Renal pelvis (tissue), 12 donors: ENCODE data around the gene UNC13B. TPM values are rescaled to one million over a fixed set of nuclear protein-coding genes. Genes with fewer than 3 reads are reported as not detected.
"Not testable (repeated sequence)": the region's sequence is repeated elsewhere in the genome, so short reads cannot be mapped to it uniquely, and the experiment has no call there.

ENCODE experiments used
- DNase-seq: peaks from one replicate; pipeline ENCODE4 v3.0.0-alpha.2; 2013
- long read RNA-seq, 16 experiments: transcript quantifications; one replicate each; lab custom pipeline, GENCODE V29; 2026
- polyA plus RNA-seq, 3 donors: library from polyadenylated mRNA; unstranded; fragments of 120-200 nt; gene quantifications; one replicate each; pipeline ENCODE4 v1.2.1, GENCODE V29; 2013; ENCODE audit not compliant: insufficient read length in 3 of 3

UNC13B gene
- polyA plus RNA-seq, result 10 to 100 TPM; 26.4 to 30.7 (median 27.7) TPM
- long read RNA-seq, donor 1, partial matches to known transcripts, result 5 of 5 reads
- long read RNA-seq, donor 1, other reads (novel, unspliced or antisense), result 0 of 5 reads
- long read RNA-seq, donor 2, full-length matches to known transcripts, result 1 of 18 reads
- long read RNA-seq, donor 2, partial matches to known transcripts, result 17 of 18 reads
- long read RNA-seq, donor 2, other reads (novel, unspliced or antisense), result 0 of 18 reads
- long read RNA-seq, donor 3, partial matches to known transcripts, result 15 of 15 reads
- long read RNA-seq, donor 3, other reads (novel, unspliced or antisense), result 0 of 15 reads
- long read RNA-seq, donor 4, partial matches to known transcripts, result 18 of 18 reads
- long read RNA-seq, donor 4, other reads (novel, unspliced or antisense), result 0 of 18 reads
- long read RNA-seq, donor 5, result 0 reads
- long read RNA-seq, donor 6, result 0 reads
- long read RNA-seq, donor 7, result 0 reads
- long read RNA-seq, donor 8, result 0 reads
- long read RNA-seq, donor 9, partial matches to known transcripts, result 5 of 5 reads
- long read RNA-seq, donor 9, other reads (novel, unspliced or antisense), result 0 of 5 reads
- long read RNA-seq, donor 10, result 0 reads
- long read RNA-seq, donor 11, result 0 reads
- long read RNA-seq, donor 12, partial matches to known transcripts, result 9 of 9 reads
- long read RNA-seq, donor 12, other reads (novel, unspliced or antisense), result 0 of 9 reads
- long read RNA-seq, donor 13, partial matches to known transcripts, result 5 of 5 reads
- long read RNA-seq, donor 13, other reads (novel, unspliced or antisense), result 0 of 5 reads
- long read RNA-seq, donor 14, result 0 reads
- long read RNA-seq, donor 15, result 0 reads
- long read RNA-seq, donor 16, result 0 reads

DNA sequence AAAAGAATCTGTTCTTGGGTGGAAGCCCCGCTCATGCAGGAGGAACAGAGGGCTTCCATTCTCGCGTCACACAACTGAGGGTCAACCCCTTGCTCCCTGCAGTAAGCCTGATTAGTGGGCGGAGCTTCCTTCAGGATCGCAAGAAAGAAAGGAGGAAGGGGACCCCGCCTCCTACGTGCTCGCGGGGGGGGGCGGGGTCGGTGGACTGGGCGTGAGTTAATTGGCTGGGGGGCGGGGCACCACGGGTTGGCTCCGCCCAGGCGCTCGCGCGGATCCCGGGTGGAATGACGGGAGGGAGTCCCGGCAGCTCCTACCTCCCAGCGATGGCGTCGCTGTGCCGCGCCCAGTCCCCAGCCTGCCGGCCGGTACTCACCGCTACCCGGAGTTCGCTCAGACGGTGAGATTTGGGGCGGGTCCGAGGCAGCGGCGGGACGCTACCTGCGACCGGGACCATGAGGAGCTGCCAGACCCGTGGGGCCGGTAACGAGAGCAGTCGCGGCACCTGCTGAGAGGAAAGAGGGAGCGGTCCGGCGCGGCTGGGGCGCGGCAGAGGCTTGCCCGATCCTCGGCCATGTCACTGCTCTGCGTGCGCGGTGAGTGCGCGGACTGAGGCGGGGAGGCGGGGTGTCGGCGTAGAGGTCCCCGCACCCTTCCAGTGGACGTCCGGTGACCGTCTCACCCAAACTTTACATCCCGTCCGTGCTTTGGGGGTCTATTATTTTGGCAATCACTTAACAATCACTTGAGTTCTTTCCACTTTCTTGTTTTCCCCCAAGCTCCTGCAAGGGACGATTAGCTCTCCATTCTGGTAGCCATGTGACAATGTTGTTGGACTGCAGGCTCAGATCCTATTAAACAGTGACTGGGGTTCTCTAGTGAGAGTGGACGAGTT is at the start of gene UNC13B:
TSS of gene UNC13B (plus strand) at position 297 of the 892 bp plus-strand sequence. CDS start at position 572, 275 bp downstream.
- DNase-seq, result peak; percentile 95

- DNase-seq, result no peak
Measured at GRCh38 chr9:35112257-35113020, 49.4 kb upstream of the UNC13B start.

GRCh38 chr9:35114113-35114839 is 47.5 kb upstream of the UNC13B start:
- DNase-seq, result peak; percentile 85

GRCh38 chr9:35114840-35115628 is 46.8 kb upstream of the UNC13B start:
- no peak for DNase-seq

- DNase-seq, result peak; percentile 98
Measured at GRCh38 chr9:35115680-35116538, 45.9 kb upstream of the UNC13B start, which contains the start of gene ATOSB. TSS of gene ATOSB (minus strand) at chr9:35115862. CDS start at chr9:35108274, 7,588 bp downstream.

- DNase-seq, result no peak
Measured at GRCh38 chr9:35116539-35116897, 45.3 kb upstream of the UNC13B start.

DNA sequence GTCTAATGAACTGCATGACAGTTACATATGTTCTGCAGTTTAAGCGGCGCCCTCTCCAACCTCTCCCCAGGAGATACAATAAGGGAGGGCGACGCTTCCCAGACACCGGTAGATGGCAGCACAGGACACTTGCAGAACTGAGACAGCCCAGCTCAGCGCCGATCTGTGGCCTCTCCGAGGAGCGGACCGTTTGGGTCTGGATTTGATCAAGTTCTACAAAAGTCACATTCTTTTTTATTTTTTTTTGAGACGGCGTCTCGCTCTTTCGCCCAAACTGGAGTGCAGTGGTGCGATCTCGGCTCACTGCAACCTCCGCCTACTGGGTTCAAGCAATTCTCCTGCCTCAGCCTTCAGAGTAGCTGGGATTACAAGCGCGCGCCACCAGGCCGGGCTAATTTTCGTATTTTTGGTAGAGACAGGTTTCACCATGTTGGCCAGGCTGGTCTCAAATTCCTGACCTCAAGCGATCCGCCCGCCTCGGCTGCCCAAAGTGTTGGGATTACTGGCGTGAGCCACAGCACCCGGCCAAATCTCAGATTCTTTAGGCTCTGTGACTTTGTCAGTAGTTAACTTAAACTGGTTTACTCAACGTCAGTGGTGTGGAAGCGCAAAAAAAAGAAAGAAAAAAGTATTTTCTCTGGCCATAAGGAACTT is 44.8 kb upstream of the UNC13B start:
- DNase-seq, result peak; percentile 94

DNA sequence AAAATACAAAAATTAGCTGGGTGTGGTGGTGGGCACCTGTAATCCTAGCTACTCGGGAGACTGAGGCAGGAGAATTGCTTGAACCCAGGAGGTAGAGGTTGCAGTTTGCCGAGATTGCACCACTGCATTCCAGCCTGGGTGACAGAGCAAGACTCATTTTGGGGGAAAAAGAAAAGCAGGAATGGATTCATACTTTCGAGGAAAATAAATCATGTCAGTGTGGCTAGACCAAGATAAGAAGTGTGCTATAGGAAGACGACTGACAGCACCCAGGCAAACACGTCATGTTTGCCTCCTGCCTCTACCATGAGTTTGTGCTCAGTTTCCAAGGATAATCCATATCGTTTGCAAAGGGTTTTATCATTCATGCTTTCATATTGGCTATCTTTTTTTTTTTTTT is 26.9 kb upstream of the UNC13B start:
- no peak for DNase-seq

- no peak for DNase-seq
Measured at GRCh38 chr9:35135988-35136387, 25.8 kb upstream of the UNC13B start.

GRCh38 chr9:35136866-35137265 is 24.9 kb upstream of the UNC13B start:
- DNase-seq, result no peak

DNA sequence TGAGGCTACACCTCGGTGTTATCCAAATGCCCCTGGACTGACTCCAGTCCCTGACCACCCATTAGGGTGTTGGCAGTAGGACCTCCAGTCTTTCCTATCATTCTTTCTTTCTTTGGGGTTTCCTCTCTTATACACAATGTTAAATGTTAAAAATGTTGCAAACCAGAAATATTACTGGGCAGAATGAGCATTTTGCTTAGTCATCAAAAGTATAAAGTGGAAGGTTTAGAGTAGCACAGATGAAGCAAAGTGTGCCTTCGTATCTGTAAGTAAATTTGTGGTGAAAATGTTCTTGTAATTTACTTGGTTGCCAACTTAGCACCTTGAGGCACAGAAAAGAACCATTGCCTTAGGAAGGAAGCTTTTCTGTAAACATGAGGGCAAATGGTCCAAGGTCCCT is 21.7 kb upstream of the UNC13B start:
- DNase-seq, result no peak

GRCh38 chr9:35142037-35142436 is 19.8 kb upstream of the UNC13B start:
- no peak for DNase-seq

GRCh38 chr9:35147941-35148563 is 13.8 kb upstream of the UNC13B start:
- DNase-seq, result not testable (repeated sequence)

DNA sequence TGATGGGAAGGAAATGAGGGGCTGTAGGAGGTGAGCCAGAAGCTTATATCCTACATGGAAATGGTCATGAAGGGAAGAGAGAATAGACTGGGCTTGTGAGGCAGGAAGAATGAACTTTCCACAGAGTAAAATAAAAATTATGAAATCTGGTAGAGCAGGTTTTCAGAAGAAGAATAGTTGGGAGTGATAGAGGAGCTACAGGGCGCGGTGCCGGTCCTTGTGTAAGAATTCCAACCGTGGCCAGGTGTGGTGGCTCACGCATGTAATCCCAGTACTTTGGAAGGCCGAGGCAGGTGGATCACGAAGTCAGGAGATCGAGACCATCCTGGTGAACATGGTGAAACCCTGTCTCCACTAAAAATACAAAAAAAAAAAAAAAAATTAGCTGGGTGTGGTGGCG is 8.9 kb upstream of the UNC13B start:
- DNase-seq, result no peak

- DNase-seq, result no peak
Measured at GRCh38 chr9:35156781-35157180, 5.0 kb upstream of the UNC13B start.

DNA sequence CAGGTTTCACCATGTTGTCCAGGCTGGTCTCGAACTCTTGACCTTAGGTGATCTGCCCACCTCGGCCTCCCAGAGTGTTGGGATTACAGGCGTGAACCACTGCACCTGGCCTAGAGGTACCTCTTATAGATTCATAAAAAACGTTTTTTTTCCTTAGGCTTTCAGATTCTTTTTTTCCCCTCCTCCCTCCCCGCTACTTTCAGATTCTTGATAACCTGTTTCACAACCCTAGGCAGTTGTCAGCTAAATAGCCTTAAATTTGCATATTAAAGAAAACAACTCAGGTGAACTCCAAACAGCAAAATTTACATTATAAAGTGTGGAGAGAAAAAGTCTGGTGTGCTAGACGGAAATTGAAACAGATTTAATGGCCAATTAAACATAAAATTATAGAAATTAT is 4.0 kb upstream of the UNC13B start:
- not testable (repeated sequence) for DNase-seq
